Transverse colon (tissue), 4 donors: ENCODE data around the gene ALAD.

ENCODE experiments used
- CTCF ChIP-seq, 5 experiments: fragments of 200-600 bp in 3 of 5; fragments of 450-650 bp in 2 of 5; sonication (generic) in 3 of 5; IDR thresholded peaks; 1 replicate in 2 of 5; 2 replicates in 3 of 5; pipeline ENCODE4 v1.5.1; 2016 to 2017; ENCODE audit warnings: antibody characterized with exemption in 5 of 5, inconsistent platforms in 3 of 5, mild to moderate bottlenecking in 2 of 5, moderate library complexity in 1 of 5
- EP300 ChIP-seq: sonication (generic); formaldehyde crosslinking; IDR thresholded peaks from one replicate; pipeline ENCODE4 v1.6.1; 2017; ENCODE audit warnings: antibody characterized with exemption, low read depth
- POLR2A ChIP-seq: fragments of 450-650 bp; IDR thresholded peaks from one replicate; pipeline ENCODE4 v1.6.1; 2016; ENCODE audit warnings: antibody characterized with exemption, mild to moderate bottlenecking, moderate library complexity
- POLR2AphosphoS5 ChIP-seq, 3 donors: sonication (generic); formaldehyde crosslinking; IDR thresholded peaks; one replicate each; pipeline ENCODE4 v1.6.1; 2016; ENCODE audit warnings: antibody characterized with exemption in 3 of 3

- TF ChIP-seq POLR2A (no peak), CTCF (IDR thresholded peaks at IDR 0.05) (no peak), POLR2AphosphoS5 (IDR thresholded peaks at IDR 0.05) (no peak), EP300 (no peak)
Observed at GRCh38 chr9:113393281-113393680, 7.8 kb downstream of the ALAD start.
